ENCODE data around the gene KRTAP10-3. TPM values are rescaled to one million over a fixed set of nuclear protein-coding genes. Genes with fewer than 3 reads are reported as not detected.

The KRTAP10-3 gene
- total and polyA plus RNA-seq, 9 of the 15 experiments (the other 6 are each of a cell fraction or from before 2014, with no cell fraction given): not detected

GRCh38 chr21:44601596-44602462 lies 43.2 kb upstream of the KRTAP10-3 start (continued):
- no peak for TF ChIP-seq STAT6 (CRISPR knock-in tag; IDR thresholded peaks at IDR 0.05)
- TF ChIP-seq ZNF263 (CRISPR knock-in tag; IDR thresholded peaks at IDR 0.05; ENCODE audit: borderline replicate concordance): no peak
- TF ChIP-seq ZNF507 (tag; conservative IDR thresholded peaks at IDR 0.05): no peak
- no peak for TF ChIP-seq KDM5B (IDR thresholded peaks at IDR 0.05; ENCODE audit: insufficient replicate concordance, low read depth, low read length)
- TF ChIP-seq NFXL1 (CRISPR knock-in tag; IDR thresholded peaks at IDR 0.05): no peak
- TF ChIP-seq ZNF174 (CRISPR knock-in tag; IDR thresholded peaks at IDR 0.05): no peak
- TF ChIP-seq ZNF589 (CRISPR knock-in tag; IDR thresholded peaks at IDR 0.05; ENCODE audit: low read depth): no peak
- no peak for TF ChIP-seq ZNF165 (CRISPR knock-in tag; IDR thresholded peaks at IDR 0.05; ENCODE audit: borderline replicate concordance)
- no peak for TF ChIP-seq ZBTB1 (CRISPR knock-in tag; IDR thresholded peaks at IDR 0.05; ENCODE audit: borderline replicate concordance, low read depth)
- TF ChIP-seq STAT5B (CRISPR knock-in tag; IDR thresholded peaks at IDR 0.05): no peak
- TF ChIP-seq RBM14 (IDR thresholded peaks at IDR 0.05; ENCODE audit: borderline replicate concordance, insufficient read depth, low read depth, low read length): no peak
- no peak for TF ChIP-seq ZNF280B (CRISPR knock-in tag; IDR thresholded peaks at IDR 0.05)
